Activated CD8-positive, alpha-beta memory T cell treated with anti-CD3 and anti-CD28 coated beads, Interleukin-2, amount 50 U/mL, for 1 hour (primary cell): Measurements from ENCODE around the gene GPR152.
"Not testable (repeated sequence)": the region's sequence is repeated elsewhere in the genome, so short reads cannot be mapped to it uniquely, and the experiment has no call there.

Source experiments
- DNase-seq: peaks from one replicate; pipeline ENCODE4 v3.0.0-alpha.2; 2020; ENCODE audit errors: extremely low read depth

GPR152 gene

GRCh38 chr11:67439321-67440228 lies 13.0 kb downstream of the GPR152 start:
- DNase-seq: no peak

GRCh38 chr11:67438158-67438902 lies 14.2 kb downstream of the GPR152 start:
- DNase-seq: no peak

- no peak for DNase-seq
These were observed 14.7 kb downstream of the GPR152 start for GRCh38 chr11:67437809-67438157.

GRCh38 chr11:67437082-67437808 lies 15.3 kb downstream of the GPR152 start, which contains the start of gene PTPRCAP:
TSS of gene PTPRCAP (minus strand) at chr11:67437682. CDS start at chr11:67437619, 63 bp downstream.
- DNase-seq: no peak

GRCh38 chr11:67436459-67437081 lies 16.0 kb downstream of the GPR152 start:
- DNase-seq: no peak

GRCh38 chr11:67435727-67436458 lies 16.6 kb downstream of the GPR152 start:
- DNase-seq: no peak

GRCh38 chr11:67435031-67435726 lies 17.4 kb downstream of the GPR152 start:
- DNase-seq: no peak

- DNase-seq: no peak
These were observed 18.1 kb downstream of the GPR152 start for GRCh38 chr11:67434395-67434881.

GRCh38 chr11:67433536-67434394 lies 18.8 kb downstream of the GPR152 start:
- no peak for DNase-seq

GRCh38 chr11:67432655-67433349 lies 19.7 kb downstream of the GPR152 start:
- no peak for DNase-seq

- no peak for DNase-seq
These were observed 20.9 kb downstream of the GPR152 start for GRCh38 chr11:67431346-67432249.

- no peak for DNase-seq
These were observed 22.8 kb downstream of the GPR152 start for GRCh38 chr11:67429722-67430121.

GRCh38 chr11:67429038-67429668 lies 23.4 kb downstream of the GPR152 start:
- DNase-seq: no peak

- DNase-seq: peak; percentile 93
These were observed 24.2 kb downstream of the GPR152 start, which contains the start of gene RPS6KB2 for GRCh38 chr11:67428052-67429001. TSS of gene RPS6KB2 (plus strand) at chr11:67428494. CDS start at chr11:67428546, 52 bp downstream.

- DNase-seq: not testable (repeated sequence)
These were observed 25.1 kb downstream of the GPR152 start for GRCh38 chr11:67427364-67427859.
